ENCODE measurements around the gene RC3H2.

DNA sequence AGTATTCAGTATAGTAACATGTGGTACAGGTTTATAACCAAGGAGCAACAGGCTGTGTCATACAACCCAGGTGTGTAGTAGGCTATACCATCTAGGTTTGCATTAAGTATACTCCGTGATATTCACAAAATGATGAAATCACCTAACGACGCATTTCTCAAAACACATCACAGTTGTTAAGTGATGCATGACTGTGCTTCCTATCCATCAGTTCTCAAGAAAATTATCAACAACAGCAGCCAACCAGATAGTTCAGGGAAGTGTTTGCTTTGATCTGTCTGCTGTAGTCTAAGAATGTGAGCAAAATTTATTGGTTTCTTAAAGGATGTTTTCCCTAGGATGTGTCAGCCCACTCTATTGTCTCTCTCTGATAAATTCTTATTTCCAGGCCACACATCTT, 18.8 kb upstream of the RC3H2 start:
- TF ChIP-seq, protein P1, sequence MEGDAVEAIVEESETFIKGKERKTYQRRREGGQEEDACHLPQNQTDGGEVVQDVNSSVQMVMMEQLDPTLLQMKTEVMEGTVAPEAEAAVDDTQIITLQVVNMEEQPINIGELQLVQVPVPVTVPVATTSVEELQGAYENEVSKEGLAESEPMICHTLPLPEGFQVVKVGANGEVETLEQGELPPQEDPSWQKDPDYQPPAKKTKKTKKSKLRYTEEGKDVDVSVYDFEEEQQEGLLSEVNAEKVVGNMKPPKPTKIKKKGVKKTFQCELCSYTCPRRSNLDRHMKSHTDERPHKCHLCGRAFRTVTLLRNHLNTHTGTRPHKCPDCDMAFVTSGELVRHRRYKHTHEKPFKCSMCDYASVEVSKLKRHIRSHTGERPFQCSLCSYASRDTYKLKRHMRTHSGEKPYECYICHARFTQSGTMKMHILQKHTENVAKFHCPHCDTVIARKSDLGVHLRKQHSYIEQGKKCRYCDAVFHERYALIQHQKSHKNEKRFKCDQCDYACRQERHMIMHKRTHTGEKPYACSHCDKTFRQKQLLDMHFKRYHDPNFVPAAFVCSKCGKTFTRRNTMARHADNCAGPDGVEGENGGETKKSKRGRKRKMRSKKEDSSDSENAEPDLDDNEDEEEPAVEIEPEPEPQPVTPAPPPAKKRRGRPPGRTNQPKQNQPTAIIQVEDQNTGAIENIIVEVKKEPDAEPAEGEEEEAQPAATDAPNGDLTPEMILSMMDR (IDR thresholded peaks at IDR 0.05): no peak
- no peak for TF ChIP-seq POLR2A (IDR thresholded peaks at IDR 0.05)
